Esophagus muscularis mucosa (tissue), 4 donors: ENCODE results near the gene IFNL1.

Source experiments
- EP300 ChIP-seq: sonication (generic); formaldehyde crosslinking; IDR thresholded peaks from one replicate; pipeline ENCODE4 v1.6.1; 2017; ENCODE audit warnings: antibody characterized with exemption
- POLR2A ChIP-seq: fragments of 450-650 bp; IDR thresholded peaks from one replicate; pipeline ENCODE4 v1.6.1; 2017; ENCODE audit warnings: antibody characterized with exemption, moderate library complexity, mild to moderate bottlenecking, low read depth
- POLR2AphosphoS5 ChIP-seq, 2 donors: sonication (generic); formaldehyde crosslinking; IDR thresholded peaks; one replicate each; pipeline ENCODE4 v1.6.1; 2017; ENCODE audit warnings: antibody characterized with exemption in 2 of 2
- TF ChIP-seq, protein P1 (sequence below), 3 experiments: fragments of 200-600 bp in 2 of 3; fragments of 450-650 bp in 1 of 3; sonication (generic) in 2 of 3; IDR thresholded peaks; one replicate each; pipeline ENCODE4 v1.5.1; 2017 to 2019; ENCODE audit warnings: antibody characterized with exemption in 3 of 3, mild to moderate bottlenecking in 2 of 3, moderate library complexity in 1 of 3

DNA sequence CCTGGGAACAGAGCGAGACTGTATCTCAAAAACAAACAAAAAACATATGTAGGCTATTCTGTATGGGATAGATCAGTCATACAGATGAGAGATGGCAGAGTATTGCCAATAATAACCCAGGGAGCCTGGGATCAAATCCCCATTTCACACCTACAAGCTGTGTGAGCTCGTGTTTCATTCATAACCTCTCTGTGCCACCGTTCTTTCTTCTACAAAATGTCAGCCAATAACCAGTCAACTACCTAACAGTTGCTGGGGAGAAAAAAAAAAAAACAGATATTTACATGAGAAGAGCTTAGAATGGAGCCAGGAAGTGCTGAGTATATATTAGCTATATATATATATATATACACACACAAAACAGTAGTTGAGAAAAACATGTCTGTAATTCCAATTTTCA is 34.5 kb upstream of the IFNL1 start:
- TF ChIP-seq POLR2A = no peak
- TF ChIP-seq, protein P1, sequence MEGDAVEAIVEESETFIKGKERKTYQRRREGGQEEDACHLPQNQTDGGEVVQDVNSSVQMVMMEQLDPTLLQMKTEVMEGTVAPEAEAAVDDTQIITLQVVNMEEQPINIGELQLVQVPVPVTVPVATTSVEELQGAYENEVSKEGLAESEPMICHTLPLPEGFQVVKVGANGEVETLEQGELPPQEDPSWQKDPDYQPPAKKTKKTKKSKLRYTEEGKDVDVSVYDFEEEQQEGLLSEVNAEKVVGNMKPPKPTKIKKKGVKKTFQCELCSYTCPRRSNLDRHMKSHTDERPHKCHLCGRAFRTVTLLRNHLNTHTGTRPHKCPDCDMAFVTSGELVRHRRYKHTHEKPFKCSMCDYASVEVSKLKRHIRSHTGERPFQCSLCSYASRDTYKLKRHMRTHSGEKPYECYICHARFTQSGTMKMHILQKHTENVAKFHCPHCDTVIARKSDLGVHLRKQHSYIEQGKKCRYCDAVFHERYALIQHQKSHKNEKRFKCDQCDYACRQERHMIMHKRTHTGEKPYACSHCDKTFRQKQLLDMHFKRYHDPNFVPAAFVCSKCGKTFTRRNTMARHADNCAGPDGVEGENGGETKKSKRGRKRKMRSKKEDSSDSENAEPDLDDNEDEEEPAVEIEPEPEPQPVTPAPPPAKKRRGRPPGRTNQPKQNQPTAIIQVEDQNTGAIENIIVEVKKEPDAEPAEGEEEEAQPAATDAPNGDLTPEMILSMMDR (IDR thresholded peaks at IDR 0.05) = no peak
- TF ChIP-seq POLR2AphosphoS5 (IDR thresholded peaks at IDR 0.05) = no peak
- no peak for TF ChIP-seq EP300
